Tibial nerve (tissue), 4 donors: ENCODE data around the gene ZNF423.

Experiments
- CTCF ChIP-seq, 5 experiments: fragments of 200-600 bp in 3 of 5; fragments of 450-650 bp in 2 of 5; sonication (generic) in 3 of 5; IDR thresholded peaks; one replicate each; pipeline ENCODE4 v1.5.1; 2016 to 2019; ENCODE audit warnings: antibody characterized with exemption in 5 of 5, mild to moderate bottlenecking in 3 of 5, moderate library complexity in 2 of 5
- EP300 ChIP-seq, 2 donors: sonication (generic); formaldehyde crosslinking; IDR thresholded peaks; one replicate each; pipeline ENCODE4 v1.6.1; 2017; ENCODE audit warnings: antibody characterized with exemption in 2 of 2, mild to moderate bottlenecking in 1 of 2
- POLR2A ChIP-seq, 2 donors: fragments of 450-650 bp; IDR thresholded peaks; one replicate each; pipeline ENCODE4 v1.6.1; 2017; ENCODE audit warnings: antibody characterized with exemption in 2 of 2, mild to moderate bottlenecking in 2 of 2, moderate library complexity in 2 of 2

GRCh38 chr16:49757559-49758069 is 98.3 kb downstream of the ZNF423 start:
- TF ChIP-seq EP300 (IDR thresholded peaks at IDR 0.05) (no peak), CTCF (IDR thresholded peaks at IDR 0.05) (no peak), POLR2A (IDR thresholded peaks at IDR 0.05) (no peak)
